Measurements from ENCODE around the gene NEUROD2.

DNA sequence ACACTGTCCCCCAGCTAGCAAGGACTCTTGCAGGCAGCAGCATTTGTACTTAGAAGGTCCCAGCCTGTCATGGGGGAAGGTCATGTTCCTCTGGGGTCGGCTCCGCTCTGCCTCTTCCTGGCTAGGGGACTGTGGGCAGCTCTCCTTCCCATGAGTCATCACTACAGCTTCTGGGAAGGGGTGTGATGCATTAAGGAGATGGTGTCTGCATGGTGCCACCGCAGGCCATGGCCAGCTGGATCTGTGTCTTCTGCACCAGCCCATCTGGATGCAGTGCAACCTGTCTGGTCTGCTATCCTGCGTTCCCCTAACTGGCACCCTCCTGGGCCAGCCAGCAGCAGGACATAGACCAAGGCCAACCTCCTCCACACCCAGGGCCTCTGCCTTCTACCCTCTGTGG is 35.6 kb upstream of the NEUROD2 start:
- TF ChIP-seq MXI1 (IDR thresholded peaks at IDR 0.05; ENCODE audit: low read depth, low read length) (no peak), FOXJ3 (CRISPR knock-in tag; IDR thresholded peaks at IDR 0.05) (no peak), RFX5 (IDR thresholded peaks at IDR 0.05; ENCODE audit: low read length) (no peak), POLR2AphosphoS5 (IDR thresholded peaks at IDR 0.05; ENCODE audit: low read depth, low read length) (no peak), GABPA (IDR thresholded peaks at IDR 0.05; ENCODE audit: low read depth) (no peak)
- TF ChIP-seq, protein P1, sequence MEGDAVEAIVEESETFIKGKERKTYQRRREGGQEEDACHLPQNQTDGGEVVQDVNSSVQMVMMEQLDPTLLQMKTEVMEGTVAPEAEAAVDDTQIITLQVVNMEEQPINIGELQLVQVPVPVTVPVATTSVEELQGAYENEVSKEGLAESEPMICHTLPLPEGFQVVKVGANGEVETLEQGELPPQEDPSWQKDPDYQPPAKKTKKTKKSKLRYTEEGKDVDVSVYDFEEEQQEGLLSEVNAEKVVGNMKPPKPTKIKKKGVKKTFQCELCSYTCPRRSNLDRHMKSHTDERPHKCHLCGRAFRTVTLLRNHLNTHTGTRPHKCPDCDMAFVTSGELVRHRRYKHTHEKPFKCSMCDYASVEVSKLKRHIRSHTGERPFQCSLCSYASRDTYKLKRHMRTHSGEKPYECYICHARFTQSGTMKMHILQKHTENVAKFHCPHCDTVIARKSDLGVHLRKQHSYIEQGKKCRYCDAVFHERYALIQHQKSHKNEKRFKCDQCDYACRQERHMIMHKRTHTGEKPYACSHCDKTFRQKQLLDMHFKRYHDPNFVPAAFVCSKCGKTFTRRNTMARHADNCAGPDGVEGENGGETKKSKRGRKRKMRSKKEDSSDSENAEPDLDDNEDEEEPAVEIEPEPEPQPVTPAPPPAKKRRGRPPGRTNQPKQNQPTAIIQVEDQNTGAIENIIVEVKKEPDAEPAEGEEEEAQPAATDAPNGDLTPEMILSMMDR (IDR thresholded peaks at IDR 0.05): no peak
